ENCODE measurements around the gene TENT5C.

The TENT5C gene

DNA sequence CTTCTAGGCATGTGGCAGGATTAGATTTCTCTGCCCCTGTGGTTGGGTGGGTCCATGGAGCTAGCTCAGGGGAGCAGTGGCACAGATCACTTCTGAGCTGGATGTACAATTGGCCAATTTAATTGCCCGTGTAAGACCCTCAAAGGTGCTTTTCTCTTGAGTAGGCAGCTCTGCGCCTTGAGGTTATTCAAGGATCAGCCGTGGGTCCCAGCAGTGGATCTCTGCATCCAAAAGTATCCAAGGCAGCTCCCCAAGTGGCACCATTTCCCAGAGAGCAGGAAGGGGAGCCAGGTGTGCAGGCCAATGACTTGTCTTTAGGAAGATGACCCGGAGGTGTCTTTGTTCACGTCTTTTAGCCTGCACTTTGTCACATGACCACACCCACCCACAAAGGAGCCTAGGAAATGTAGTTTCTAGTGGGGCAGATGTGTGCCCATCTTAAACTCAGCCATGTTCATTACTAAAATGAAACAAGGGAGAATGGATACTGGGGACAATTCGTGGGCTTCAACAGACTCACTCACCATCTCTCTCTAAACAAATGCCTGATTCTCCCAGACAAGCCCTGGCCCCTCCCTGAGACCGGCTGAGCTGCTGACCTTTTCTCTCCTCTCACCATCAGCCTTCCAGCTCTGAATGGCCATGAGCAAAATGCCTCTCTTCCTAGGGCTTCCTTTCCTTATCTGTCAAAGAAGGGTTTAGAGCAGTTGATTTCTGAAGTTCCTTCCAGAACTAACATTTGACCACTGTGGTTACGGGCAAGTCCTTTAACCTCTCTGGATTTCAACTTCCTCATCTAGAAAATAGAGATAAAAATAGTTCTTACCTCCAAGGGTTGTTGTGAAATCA, 41.4 kb upstream of the TENT5C start:
- no peaks in the 10 kb centered on the region for H3K9me3 ChIP-seq (ENCODE audit: control insufficient read depth, low read length)
- H3K27ac ChIP-seq (ENCODE audit: low read depth, low read length, severe bottlenecking): no peak overlapping the region
- H3K4me3 ChIP-seq (ENCODE audit: extremely low read depth, insufficient read depth, low read length, poor library complexity, severe bottlenecking): no peak overlapping the region
- 82 to 85% methylated on average over 5 of the region's 8 CpGs for WGBS, 2 experiments (ENCODE audit: insufficient coverage in 2 of 2)
- no peaks in the 10 kb centered on the region for H3K36me3 ChIP-seq (ENCODE audit: control insufficient read depth, insufficient read depth, low read length)
- H3K4me1 ChIP-seq (ENCODE audit: control insufficient read depth, insufficient read depth, low read length, poor library complexity, severe bottlenecking): no peaks in the 10 kb centered on the region

DNA sequence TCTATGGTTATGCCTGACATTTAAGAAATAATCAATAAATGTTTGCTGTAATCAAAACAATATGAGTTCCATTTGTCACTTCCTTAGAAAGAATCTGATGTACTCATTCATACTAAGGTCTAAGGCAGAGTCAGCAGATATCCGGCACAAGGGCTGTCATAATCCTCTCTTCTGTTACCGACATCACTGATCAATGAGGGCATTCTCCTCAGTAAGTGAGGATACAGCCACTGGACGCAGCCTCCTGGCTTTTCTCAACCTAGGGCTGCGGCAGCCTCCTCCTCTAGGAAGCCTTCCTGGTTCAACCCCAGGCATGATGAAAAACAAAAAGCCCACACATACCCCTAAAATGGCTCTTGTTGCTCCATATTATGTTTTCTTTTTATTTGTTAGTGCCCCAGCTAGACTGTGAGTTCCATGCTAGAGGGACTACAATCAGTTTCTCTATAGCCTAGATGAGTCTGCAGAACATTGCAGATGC, 40.7 kb upstream of the TENT5C start:
- Histone ChIP-seq H3K4me3 (ENCODE audit: extremely low read depth, insufficient read depth, low read length, poor library complexity, severe bottlenecking) (no peak overlapping the region), H3K27ac (ENCODE audit: low read depth, low read length, severe bottlenecking) (no peak overlapping the region), H3K9me3 (ENCODE audit: control insufficient read depth, low read length) (no peaks in the 10 kb centered on the region), H3K36me3 (ENCODE audit: control insufficient read depth, insufficient read depth, low read length) (no peaks in the 10 kb centered on the region), H3K4me1 (ENCODE audit: control insufficient read depth, insufficient read depth, low read length, poor library complexity, severe bottlenecking) (no peaks in the 10 kb centered on the region)
- 92 to 93% methylated on average over 2 to 3 of the region's 4 CpGs for WGBS, 2 experiments (ENCODE audit: insufficient coverage in 2 of 2)

DNA sequence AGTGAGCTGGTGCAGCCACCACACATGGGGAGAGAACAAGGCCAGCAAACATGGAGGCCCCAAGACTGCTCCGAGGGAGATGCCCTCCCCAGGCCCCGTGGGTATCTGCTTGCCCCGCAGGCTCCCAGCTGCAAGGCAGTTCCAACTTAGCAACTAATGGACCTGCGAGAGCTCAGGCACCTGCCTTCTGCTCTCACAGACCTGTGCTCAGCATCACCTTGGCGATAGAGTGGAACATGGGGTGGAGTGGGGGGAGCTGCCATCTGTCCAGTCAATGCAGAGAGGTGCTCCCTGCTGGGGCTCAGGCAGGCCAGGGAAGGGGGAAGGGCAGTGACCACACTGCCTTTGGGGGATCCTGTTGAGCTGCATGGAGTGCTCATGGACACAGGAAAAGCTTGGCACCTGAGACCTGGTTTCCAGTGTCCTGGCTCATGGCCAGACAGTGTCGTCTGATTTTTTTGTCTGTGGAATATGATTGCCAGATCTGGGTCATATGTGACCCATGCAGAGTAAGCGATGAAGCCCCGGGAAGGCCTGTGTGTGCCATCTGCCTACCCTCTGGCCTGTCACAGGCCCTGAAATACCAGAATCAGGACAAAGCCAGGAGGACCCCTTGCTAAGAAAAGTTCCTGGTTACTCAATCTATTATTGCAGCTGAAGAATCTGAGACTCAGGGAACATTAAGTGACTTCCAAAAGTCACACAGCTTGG, 39.9 kb upstream of the TENT5C start:
- H3K9me3 ChIP-seq (ENCODE audit: control insufficient read depth, low read length): no peaks in the 10 kb centered on the region
- no peaks in the 10 kb centered on the region for H3K36me3 ChIP-seq (ENCODE audit: control insufficient read depth, insufficient read depth, low read length)
- H3K4me1 ChIP-seq (ENCODE audit: control insufficient read depth, insufficient read depth, low read length, poor library complexity, severe bottlenecking): no peaks in the 10 kb centered on the region
- 85 to 88% methylated on average over 7 to 8 of the region's 8 CpGs for WGBS, 2 experiments (ENCODE audit: insufficient coverage in 2 of 2)
- H3K27ac ChIP-seq (ENCODE audit: low read depth, low read length, severe bottlenecking): no peak overlapping the region
- no peak overlapping the region for H3K4me3 ChIP-seq (ENCODE audit: extremely low read depth, insufficient read depth, low read length, poor library complexity, severe bottlenecking)

DNA sequence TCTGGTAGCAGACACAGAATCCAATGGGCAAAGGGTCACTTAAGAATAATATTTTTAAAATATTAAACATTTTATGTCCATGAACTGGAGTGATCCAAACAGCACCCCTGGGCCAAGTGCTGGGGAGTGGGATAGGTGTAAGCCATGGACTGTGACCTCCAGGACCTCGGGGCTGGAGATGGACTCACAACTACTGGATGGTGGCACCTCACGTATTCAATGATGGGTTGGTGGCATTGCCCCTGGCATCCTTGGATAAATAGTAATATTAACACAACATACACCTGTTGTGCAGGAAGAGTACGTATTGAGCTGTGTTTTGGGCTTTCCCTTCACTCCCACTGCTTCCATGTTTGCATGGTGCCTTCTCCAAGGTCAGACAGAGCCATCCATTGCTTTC, 39.3 kb upstream of the TENT5C start:
- Histone ChIP-seq H3K4me3 (ENCODE audit: extremely low read depth, insufficient read depth, low read length, poor library complexity, severe bottlenecking) (no peak overlapping the region), H3K9me3 (ENCODE audit: control insufficient read depth, low read length) (no peaks in the 10 kb centered on the region), H3K27ac (ENCODE audit: low read depth, low read length, severe bottlenecking) (no peak overlapping the region), H3K36me3 (ENCODE audit: control insufficient read depth, insufficient read depth, low read length) (no peaks in the 10 kb centered on the region), H3K4me1 (ENCODE audit: control insufficient read depth, insufficient read depth, low read length, poor library complexity, severe bottlenecking) (no peaks in the 10 kb centered on the region)
- 86% methylated on average over 1 of the region's 3 CpGs; no CpG with 5 or more reads in 1 of the 2 experiments for WGBS, 2 experiments (ENCODE audit: insufficient coverage in 2 of 2)

DNA sequence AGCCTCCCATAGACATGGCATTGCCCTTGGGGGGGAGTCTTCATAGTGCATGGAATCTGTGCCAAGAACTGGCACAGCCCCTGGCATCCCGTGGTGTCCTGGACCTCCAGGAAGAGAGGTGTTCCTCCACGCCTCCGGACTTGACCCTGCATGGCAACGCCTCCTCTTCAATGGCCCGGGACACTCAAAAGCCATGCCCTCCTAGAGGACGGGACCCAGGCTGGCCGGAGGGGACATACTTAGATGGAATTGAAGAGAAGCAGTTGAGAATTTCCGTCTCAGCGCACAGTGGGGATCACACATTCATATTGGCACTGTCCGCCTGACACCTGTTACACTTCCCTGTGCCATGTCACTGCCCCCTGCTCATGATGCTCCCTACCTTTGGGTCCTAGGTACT, 38.4 kb upstream of the TENT5C start:
- 95 to 100% methylated on average over 10 of the region's 10 CpGs for WGBS, 2 experiments (ENCODE audit: insufficient coverage in 2 of 2)
- Histone ChIP-seq H3K4me1 (ENCODE audit: control insufficient read depth, insufficient read depth, low read length, poor library complexity, severe bottlenecking) (no peaks in the 10 kb centered on the region), H3K27ac (ENCODE audit: low read depth, low read length, severe bottlenecking) (no peak overlapping the region), H3K36me3 (ENCODE audit: control insufficient read depth, insufficient read depth, low read length) (no peaks in the 10 kb centered on the region), H3K9me3 (ENCODE audit: control insufficient read depth, low read length) (no peaks in the 10 kb centered on the region), H3K4me3 (ENCODE audit: extremely low read depth, insufficient read depth, low read length, poor library complexity, severe bottlenecking) (no peak overlapping the region)

DNA sequence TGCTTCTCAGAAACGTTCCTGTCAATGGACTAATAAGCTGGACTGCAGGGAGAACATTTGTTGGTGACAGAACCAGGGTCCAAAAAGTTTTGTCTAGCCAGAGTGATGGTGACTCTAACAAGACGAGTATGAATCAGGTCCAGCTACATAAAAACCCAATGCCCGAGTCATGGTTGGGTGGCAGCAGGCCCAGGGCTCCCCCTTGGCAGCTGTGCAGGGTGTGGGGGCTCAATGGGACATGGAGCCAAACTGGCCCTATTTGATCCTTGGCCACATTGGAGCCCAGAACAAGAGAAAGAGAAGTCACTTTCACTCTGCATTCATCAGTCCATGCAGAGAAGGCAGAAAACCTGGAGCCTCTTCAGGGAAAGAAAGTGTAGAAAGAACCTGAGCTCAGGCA, 37.9 kb upstream of the TENT5C start:
- 88 to 92% methylated on average over 3 of the region's 3 CpGs for WGBS, 2 experiments (ENCODE audit: insufficient coverage in 2 of 2)
- Histone ChIP-seq H3K9me3 (ENCODE audit: control insufficient read depth, low read length) (no peaks in the 10 kb centered on the region), H3K4me3 (ENCODE audit: extremely low read depth, insufficient read depth, low read length, poor library complexity, severe bottlenecking) (no peak overlapping the region)

DNA sequence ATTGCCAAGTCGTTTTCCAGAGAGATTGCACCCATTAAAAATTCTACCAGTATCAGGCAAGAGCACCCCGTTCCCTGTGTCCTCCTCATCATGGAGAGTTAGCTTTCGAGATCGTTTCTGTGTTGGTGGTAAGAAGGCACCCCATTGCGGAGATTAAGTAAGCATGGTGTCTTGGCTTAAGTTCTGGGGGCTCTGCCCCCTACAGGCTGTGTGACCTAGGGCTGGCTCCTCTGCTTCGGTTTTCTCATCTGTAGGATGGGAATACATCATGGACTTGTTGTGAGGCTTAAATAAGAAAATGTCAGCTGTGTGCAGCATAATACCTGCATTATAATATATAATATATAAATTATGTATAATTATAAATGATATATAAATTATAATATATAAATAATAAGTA, 36.8 kb upstream of the TENT5C start:
- 77 to 80% methylated on average over 2 to 4 of the region's 6 CpGs for WGBS, 2 experiments (ENCODE audit: insufficient coverage in 2 of 2)
- Histone ChIP-seq H3K4me3 (ENCODE audit: extremely low read depth, insufficient read depth, low read length, poor library complexity, severe bottlenecking) (no peak overlapping the region), H3K9me3 (ENCODE audit: control insufficient read depth, low read length) (no peaks in the 10 kb centered on the region), H3K36me3 (ENCODE audit: control insufficient read depth, insufficient read depth, low read length) (no peaks in the 10 kb centered on the region), H3K4me1 (ENCODE audit: control insufficient read depth, insufficient read depth, low read length, poor library complexity, severe bottlenecking) (no peaks in the 10 kb centered on the region), H3K27ac (ENCODE audit: low read depth, low read length, severe bottlenecking) (no peak overlapping the region)

More for the DNA sequence above, 37.9 kb upstream of the TENT5C start:
- H3K27ac ChIP-seq (ENCODE audit: low read depth, low read length, severe bottlenecking): no peak overlapping the region
- H3K36me3 ChIP-seq (ENCODE audit: control insufficient read depth, insufficient read depth, low read length): no peaks in the 10 kb centered on the region
- H3K4me1 ChIP-seq (ENCODE audit: control insufficient read depth, insufficient read depth, low read length, poor library complexity, severe bottlenecking): no peaks in the 10 kb centered on the region

DNA sequence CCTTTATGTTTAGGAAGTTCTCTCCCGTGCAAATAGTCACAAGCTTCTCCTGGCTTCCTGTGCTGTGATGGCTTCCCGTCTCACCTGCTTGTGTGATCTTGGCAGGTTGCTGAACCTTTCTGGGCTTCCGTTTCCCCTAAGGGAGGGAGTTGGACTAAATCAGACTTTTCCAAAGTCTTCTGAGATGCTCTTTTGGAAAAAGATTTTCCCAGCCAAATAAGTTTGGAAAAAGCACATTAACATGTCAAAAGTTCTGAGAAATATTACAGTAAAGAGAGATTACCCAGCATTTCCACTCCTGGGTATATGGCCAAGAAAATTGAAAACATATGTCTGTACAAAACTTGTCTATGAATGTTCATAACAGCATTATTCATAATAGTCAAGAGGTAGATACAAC, 36.0 kb upstream of the TENT5C start:
- no peaks in the 10 kb centered on the region for H3K4me1 ChIP-seq (ENCODE audit: control insufficient read depth, insufficient read depth, low read length, poor library complexity, severe bottlenecking)
- H3K27ac ChIP-seq (ENCODE audit: low read depth, low read length, severe bottlenecking): no peak overlapping the region
- no peaks in the 10 kb centered on the region for H3K9me3 ChIP-seq (ENCODE audit: control insufficient read depth, low read length)
- H3K36me3 ChIP-seq (ENCODE audit: control insufficient read depth, insufficient read depth, low read length): no peaks in the 10 kb centered on the region
- H3K4me3 ChIP-seq (ENCODE audit: extremely low read depth, insufficient read depth, low read length, poor library complexity, severe bottlenecking): no peak overlapping the region
- WGBS, 2 experiments (ENCODE audit: insufficient coverage in 2 of 2): 100% methylated on average over 2 of the region's 3 CpGs; no CpG with 5 or more reads in 1 of the 2 experiments

DNA sequence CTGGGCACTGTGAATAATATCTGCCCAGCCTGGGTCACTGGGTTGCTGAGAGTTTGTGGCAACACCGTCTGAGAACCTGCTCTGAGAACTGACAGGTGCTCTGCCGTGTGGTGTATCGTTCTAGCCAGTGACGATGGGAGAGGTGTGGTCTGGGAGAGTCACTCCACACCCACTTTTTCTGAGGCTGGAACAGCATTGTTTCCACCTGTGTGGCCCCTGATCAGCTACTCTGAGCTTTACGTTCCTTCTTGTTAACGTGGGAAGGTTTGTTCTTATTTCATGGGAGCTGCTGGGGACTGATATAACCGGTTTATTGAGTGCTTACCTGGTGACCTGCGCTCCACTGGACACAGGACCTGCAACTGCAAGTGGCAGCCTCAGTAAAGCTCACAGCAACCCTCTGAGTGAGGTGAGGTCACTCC, 34.8 kb upstream of the TENT5C start:
- no peak overlapping the region for H3K27ac ChIP-seq (ENCODE audit: low read depth, low read length, severe bottlenecking)
- no peaks in the 10 kb centered on the region for H3K36me3 ChIP-seq (ENCODE audit: control insufficient read depth, insufficient read depth, low read length)
- H3K9me3 ChIP-seq (ENCODE audit: control insufficient read depth, low read length): no peaks in the 10 kb centered on the region
- H3K4me1 ChIP-seq (ENCODE audit: control insufficient read depth, insufficient read depth, low read length, poor library complexity, severe bottlenecking): no peaks in the 10 kb centered on the region
- H3K4me3 ChIP-seq (ENCODE audit: extremely low read depth, insufficient read depth, low read length, poor library complexity, severe bottlenecking): no peak overlapping the region
- WGBS, 2 experiments (ENCODE audit: insufficient coverage in 2 of 2): 65 to 82% methylated on average over 5 to 6 of the region's 8 CpGs

DNA sequence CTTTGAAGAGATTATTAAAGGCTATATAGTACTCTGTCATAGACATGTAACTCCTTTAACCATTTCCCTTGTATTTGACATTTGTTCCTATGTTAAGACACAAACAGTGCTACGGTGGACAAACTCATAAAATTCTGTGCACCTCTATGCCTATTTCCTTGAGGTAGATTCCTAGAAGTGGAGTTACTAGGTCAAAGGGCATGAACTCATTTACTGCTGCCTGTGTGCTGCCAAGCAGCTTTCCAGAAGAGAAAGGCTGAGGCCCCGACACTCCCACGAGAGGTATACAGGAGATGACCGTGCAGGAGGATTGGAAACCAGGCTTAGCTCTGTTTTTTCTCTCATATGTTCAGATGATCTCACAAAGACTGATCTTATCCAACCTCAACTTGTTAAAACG, 34.4 kb upstream of the TENT5C start:
- H3K4me1 ChIP-seq (ENCODE audit: control insufficient read depth, insufficient read depth, low read length, poor library complexity, severe bottlenecking): no peaks in the 10 kb centered on the region
- H3K4me3 ChIP-seq (ENCODE audit: extremely low read depth, insufficient read depth, low read length, poor library complexity, severe bottlenecking): no peak overlapping the region
- no peaks in the 10 kb centered on the region for H3K36me3 ChIP-seq (ENCODE audit: control insufficient read depth, insufficient read depth, low read length)
- H3K9me3 ChIP-seq (ENCODE audit: control insufficient read depth, low read length): no peaks in the 10 kb centered on the region
- H3K27ac ChIP-seq (ENCODE audit: low read depth, low read length, severe bottlenecking): no peak overlapping the region
- 86 to 91% methylated on average over 4 to 5 of the region's 5 CpGs for WGBS, 2 experiments (ENCODE audit: insufficient coverage in 2 of 2)

DNA sequence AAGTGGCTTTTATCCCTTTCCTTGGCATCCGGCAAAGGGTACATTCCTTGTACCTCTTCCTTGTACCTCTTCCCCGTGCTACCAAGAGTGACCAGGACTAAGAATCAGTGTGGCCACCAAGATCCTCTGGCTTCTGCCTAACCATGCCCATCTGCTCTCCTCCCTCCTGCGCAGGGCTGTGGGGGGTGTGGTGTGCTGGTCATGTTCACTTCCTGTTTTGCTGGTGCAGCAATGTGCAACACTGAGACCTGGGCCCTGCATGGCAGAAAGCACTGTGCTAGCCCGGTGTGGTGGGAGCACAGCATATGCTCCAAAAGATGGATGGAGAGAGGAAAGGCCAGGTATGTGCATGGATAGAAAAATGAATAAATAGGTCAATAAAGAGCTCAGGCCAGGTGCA, 33.3 kb upstream of the TENT5C start:
- H3K4me1 ChIP-seq (ENCODE audit: control insufficient read depth, insufficient read depth, low read length, poor library complexity, severe bottlenecking): no peaks in the 10 kb centered on the region
- no peak overlapping the region for H3K27ac ChIP-seq (ENCODE audit: low read depth, low read length, severe bottlenecking)
- H3K4me3 ChIP-seq (ENCODE audit: extremely low read depth, insufficient read depth, low read length, poor library complexity, severe bottlenecking): no peak overlapping the region
- H3K36me3 ChIP-seq (ENCODE audit: control insufficient read depth, insufficient read depth, low read length): no peaks in the 10 kb centered on the region
- H3K9me3 ChIP-seq (ENCODE audit: control insufficient read depth, low read length): no peaks in the 10 kb centered on the region
- WGBS, 2 experiments (ENCODE audit: insufficient coverage in 2 of 2): 100% methylated on average over 2 of the region's 4 CpGs
